ENCODE data around the gene CEP112. TPM values are rescaled to one million over a fixed set of nuclear protein-coding genes. Genes with fewer than 3 reads are reported as not detected.

Gene CEP112
- total RNA-seq, 4 donors from 2014 or later, result 18.9 to 51.8 (median 29.6) TPM

- TF ChIP-seq CTCF (IDR thresholded peaks at IDR 0.05; ENCODE audit: low read depth), result no peak
Observed at GRCh38 chr17:66094727-66095126, 97.2 kb downstream of the CEP112 start.

GRCh38 chr17:66091445-66092080, 100.4 kb downstream of the CEP112 start:
- no peak for TF ChIP-seq CTCF (IDR thresholded peaks at IDR 0.05; ENCODE audit: low read depth)

GRCh38 chr17:66089764-66090163, 102.2 kb downstream of the CEP112 start:
- no peak for TF ChIP-seq CTCF (IDR thresholded peaks at IDR 0.05; ENCODE audit: low read depth)

GRCh38 chr17:66088173-66088572, 103.8 kb downstream of the CEP112 start:
- no peak for TF ChIP-seq CTCF (IDR thresholded peaks at IDR 0.05; ENCODE audit: low read depth)

- TF ChIP-seq CTCF (IDR thresholded peaks at IDR 0.05; ENCODE audit: low read depth), result no peak
Observed at GRCh38 chr17:66087073-66087472, 104.9 kb downstream of the CEP112 start.

- no peak for TF ChIP-seq CTCF (IDR thresholded peaks at IDR 0.05; ENCODE audit: low read depth)
Observed at GRCh38 chr17:66085221-66085620, 106.7 kb downstream of the CEP112 start.

GRCh38 chr17:66076546-66077190, 115.3 kb downstream of the CEP112 start:
- no peak for TF ChIP-seq CTCF (IDR thresholded peaks at IDR 0.05; ENCODE audit: low read depth)
